ENCODE measurements around the gene B4GALT2. TPM values are rescaled to one million over a fixed set of nuclear protein-coding genes. Genes with fewer than 3 reads are reported as not detected.
A peak's percentile ranks its signal among the peaks of the same experiment; 100 is the strongest.

The B4GALT2 gene
- total and polyA plus RNA-seq, 2 of the 8 experiments (the other 6 are each of a cell fraction or from before 2014, with no cell fraction given): 56.5 to 121 TPM

GRCh38 chr1:43938892-43939587 lies 40.0 kb upstream of the B4GALT2 start (continued):
- TF ChIP-seq CHD7 (IDR thresholded peaks at IDR 0.05; ENCODE audit: insufficient replicate concordance, low read length): no peak
- 0 out of 2 replicates have a peak, but pooled peaks have one; percentile 52 for TF ChIP-seq TEAD4 (IDR thresholded peaks at IDR 0.05; ENCODE audit: low read depth, low read length)
- no peak for TF ChIP-seq YY1 (IDR thresholded peaks at IDR 0.05; ENCODE audit: low read depth, low read length)
- TF ChIP-seq CREB1 (IDR thresholded peaks at IDR 0.05): no peak
- TF ChIP-seq RAD21 (IDR thresholded peaks at IDR 0.05 in 1 of 2, conservative IDR thresholded peaks at IDR 0.05 in 1 of 2; ENCODE audit: low read depth in 2 of 2, low read length in 2 of 2): no peak
- no peak for TF ChIP-seq E2F6 (IDR thresholded peaks at IDR 0.05)
- no peak for TF ChIP-seq RBBP5 (IDR thresholded peaks at IDR 0.05; ENCODE audit: borderline replicate concordance, low read depth, low read length)
- TF ChIP-seq SIX5 (IDR thresholded peaks at IDR 0.05; ENCODE audit: low read depth, low read length): no peak
- TF ChIP-seq CHD1 (IDR thresholded peaks at IDR 0.05; ENCODE audit: low read depth, low read length): no peak
- TF ChIP-seq CEBPB (IDR thresholded peaks at IDR 0.05; ENCODE audit: low read depth, low read length): no peak

Data from H1 (cell line).